GM12878 (cell line): ENCODE data around the gene STEAP3. TPM values are rescaled to one million over a fixed set of nuclear protein-coding genes. Genes with fewer than 3 reads are reported as not detected.

Source experiments
- ATAC-seq: fragments of 200-7000 bp; cut with Tn5 transposase; 3 replicates; pipeline ENCODE4 v1.9.1; 2020; ENCODE audit warnings: mild to moderate bottlenecking, moderate library complexity
- BruUV-seq: library from RNA; stranded (reverse); fragments of 400-500 nt; replicated peaks from 2 replicates; lab custom pipeline; 2021; lab: Mats Ljungman, UMichigan
- CTCF ChIA-PET: fragments of 300-600 bp; sonication (Branson Sonifier 250); formaldehyde crosslinking; extraction: SDS; loops from one replicate; lab custom pipeline; 2021; ENCODE audit warnings: inconsistent platforms; lab: Yijun Ruan, JAX
- POLR2A ChIA-PET: fragments of 350-600 bp; formaldehyde crosslinking; extraction: SDS; loops from one replicate; lab custom pipeline; 2021; ENCODE audit warnings: inconsistent platforms; lab: Charles Lee
- RAD21 ChIA-PET: fragments of 300-600 bp; sonication (Branson Sonifier 250); formaldehyde crosslinking; loops from one replicate; lab custom pipeline; 2023; ENCODE audit warnings: antibody characterized with exemption; ENCODE audit not compliant: unreplicated experiment; lab: Charles Lee
- SMC1A ChIA-PET: fragments of 300-600 bp; sonication (Branson Sonifier 250); formaldehyde crosslinking; loops from one replicate; lab custom pipeline; 2023; ENCODE audit not compliant: unreplicated experiment, uncharacterized antibody; lab: Charles Lee
- DNase-seq: peaks from one replicate; pipeline ENCODE4 v3.0.0-alpha.2; 2011; ENCODE audit warnings: low read depth, low spot score
- FAIRE-seq: peaks from 3 replicates; lab custom pipeline; 2011; peaks lifted over from hg19 to GRCh38; lab: Jason Lieb, UNC
- H2AFZ ChIP-seq: 2 replicates; pipeline ENCODE4 v1.6.0; 2011; ENCODE audit warnings: low read depth, low read length, control low read depth; ENCODE audit not compliant: control insufficient read depth
- H3K27ac ChIP-seq: 2 replicates; pipeline ENCODE4 v1.5.1; 2011; ENCODE audit warnings: control low read depth; ENCODE audit not compliant: control insufficient read depth, insufficient read depth
- H3K27me3 ChIP-seq, 2 experiments: replicated peaks in 1 of 2; 2 replicates each; pipeline versions ENCODE4 v1.6.0 to v1.6.1; 2011; ENCODE audit warnings: low read length in 1 of 2; ENCODE audit not compliant: control insufficient read depth in 2 of 2, insufficient read depth in 2 of 2
- H3K36me3 ChIP-seq, 2 experiments: 2 replicates each; pipeline ENCODE4 v1.5.1; 2011; ENCODE audit warnings: low read length in 1 of 2; ENCODE audit not compliant: control insufficient read depth in 2 of 2, insufficient read depth in 2 of 2
- H3K4me1 ChIP-seq: 2 replicates; pipeline ENCODE4 v1.6.1; 2011; ENCODE audit warnings: mild to moderate bottlenecking, low read length, moderate library complexity, mixed read lengths; ENCODE audit not compliant: control insufficient read depth, insufficient read depth
- H3K4me2 ChIP-seq: 2 replicates; pipeline ENCODE4 v1.6.0; 2011; ENCODE audit warnings: control low read depth; ENCODE audit not compliant: control insufficient read depth, insufficient read depth
- H3K4me3 ChIP-seq: fragments of 200-600 bp; sonication (generic); 2 replicates; pipeline ENCODE4 v1.5.1; 2016
- H3K79me2 ChIP-seq: 2 replicates; pipeline ENCODE4 v1.6.0; 2011; ENCODE audit warnings: low read length; ENCODE audit not compliant: control insufficient read depth, insufficient read depth
- H3K9ac ChIP-seq: 2 replicates; pipeline ENCODE4 v1.8.0; 2011; ENCODE audit warnings: low read length, control low read depth, mixed read lengths; ENCODE audit not compliant: control insufficient read depth, insufficient read depth
- H3K9me3 ChIP-seq: replicated peaks from 3 replicates; pipeline ENCODE4 v1.5.1; 2011; ENCODE audit warnings: mild to moderate bottlenecking, low read length; ENCODE audit not compliant: control insufficient read depth, insufficient read depth
- H4K20me1 ChIP-seq: 2 replicates; pipeline ENCODE4 v1.6.0; 2011; ENCODE audit not compliant: control insufficient read depth, insufficient read depth
- ATF3 ChIP-seq: IDR thresholded peaks from 2 replicates; pipeline ENCODE4 v1.6.1; 2011; ENCODE audit warnings: low read depth, mild to moderate bottlenecking, low read length, moderate library complexity, borderline replicate concordance; ENCODE audit errors: extremely low read depth
- KAT2A ChIP-seq: conservative IDR thresholded peaks from 2 replicates; pipeline ENCODE4 v1.6.1; 2011; ENCODE audit warnings: low read depth, low read length; ENCODE audit not compliant: control insufficient read depth
- LARP7 ChIP-seq: fragments of 450-650 bp; IDR thresholded peaks from 2 replicates; pipeline ENCODE4 v1.6.1; 2017; ENCODE audit warnings: mild to moderate bottlenecking
- MAX ChIP-seq: IDR thresholded peaks from 2 replicates; pipeline ENCODE4 v1.6.1; 2012; ENCODE audit warnings: low read depth, low read length, improper control_type of control experiment
- PKNOX1 ChIP-seq: fragments of 450-650 bp; IDR thresholded peaks from 2 replicates; pipeline ENCODE4 v1.6.1; 2016; ENCODE audit warnings: mild to moderate bottlenecking
- WGBS: methylation state at CpG from one replicate; pipeline ENCODE4 v1.1.6; 2016; ENCODE audit warnings: low lambda C conversion rate; ENCODE audit not compliant: insufficient replicate concordance, insufficient coverage; ENCODE audit errors: missing lambda C conversion rate; 5-methylcytosine and 5-hydroxymethylcytosine counted together
- in situ Hi-C: fragments of 300-500 bp; cut with MboI; formaldehyde crosslinking; loops from 9 replicates; pipeline ENCODE4 v1.14.3; 2018; ENCODE audit warnings: mixed read lengths
- intact Hi-C: fragments of 100-400 bp; cut with micrococcal nuclease; formaldehyde crosslinking; loops from one replicate; pipeline ENCODE4 v1.14.2; 2022; ENCODE audit not compliant: unreplicated experiment
- polyA plus RNA-seq, 11 experiments: library from polyadenylated mRNA; depleted of rRNA in 4 of 11; unstranded in 6 of 11; stranded (reverse) in 5 of 11; fragments of >200 nt; fragmentation: Nextera tagmentation in 4 of 11; fragmentation: Illumina TruSeq in 1 of 11; extraction: Ambion mirVana in 4 of 11; extraction: Trizol in 1 of 11; gene quantifications; 1 replicate in 1 of 11; 2 replicates in 10 of 11; pipeline versions ENCODE4 v1.2.1 to v1.2.3, GENCODE V29; 2011 to 2016; ENCODE audit warnings: inconsistent platforms in 2 of 11, missing spikeins in 2 of 11, low read depth in 1 of 11
- total RNA-seq, 4 experiments: library from RNA; depleted of rRNA in 3 of 4; stranded (reverse); fragments of >200 nt in 3 of 4; fragmentation: Illumina TruSeq in 1 of 4; extraction: Trizol in 1 of 4; gene quantifications; 2 replicates each; pipeline versions ENCODE4 v1.2.1 to v1.2.3, GENCODE V29; 2013 to 2021

The STEAP3 gene
- total and polyA plus RNA-seq, 10 of the 15 experiments (the other 5 are each of a cell fraction or from before 2014, with no cell fraction given): 0.42 to 8.3 (median 4.8) TPM

GRCh38 chr2:119266091-119266589 is 42.5 kb downstream of the STEAP3 start:
- no peak overlapping the region for H3K4me2 ChIP-seq
- H2AFZ ChIP-seq: no peak overlapping the region
- H3K9me3 ChIP-seq: no peaks in the 10 kb centered on the region
- TF ChIP-seq LARP7 (no peak), MAX (no peak)
- intact Hi-C loops: no loop called here
- 95% methylated on average over 8 of the region's 8 CpGs for WGBS
- H3K4me1 ChIP-seq: no peaks in the 10 kb centered on the region
- POLR2A ChIA-PET: no interaction called here
- CTCF ChIA-PET: interaction anchor here (0.8 to 1.9 kb wide), 11 partner anchors 11 to 384 kb away, joined by 3 to 10 read pairs (median 3); partner anchors contain the start of genes C2orf76 and DBI
- H4K20me1 ChIP-seq: no peaks in the 10 kb centered on the region
- in situ Hi-C loops: no loop called here
- no peaks in the 10 kb centered on the region for H3K27me3 ChIP-seq
- RAD21 ChIA-PET: interaction anchor here (3.2 kb wide), 1 partner anchor 385 kb away, joined by 10 read pairs; no protein-coding TSS in a partner anchor
- H3K36me3 ChIP-seq: peaks cover 0 to 2% of the 10 kb centered on the region in 2 experiments; a peak in 1 of 4 replicates
- SMC1A ChIA-PET: interaction anchor here (0.6 to 1.8 kb wide), 7 partner anchors 15 to 385 kb away, joined by 3 to 4 read pairs (median 3); no protein-coding TSS in a partner anchor
- BruUV-seq: no TSS peak
- H3K4me3 ChIP-seq: no peak overlapping the region
- H3K27ac ChIP-seq: no peak overlapping the region
- no peak for ATAC-seq
- no peaks in the 10 kb centered on the region for H3K79me2 ChIP-seq
- no peak for DNase-seq
- no peak overlapping the region for H3K9ac ChIP-seq
- FAIRE-seq: no peak

- Histone ChIP-seq H4K20me1 (no peaks in the 10 kb centered on the region), H3K27me3 (no peaks in the 10 kb centered on the region), H3K4me2 (no peak overlapping the region), H3K9me3 (no peaks in the 10 kb centered on the region), H2AFZ (no peak overlapping the region), H3K79me2 (no peaks in the 10 kb centered on the region), H3K9ac (no peak overlapping the region), H3K36me3 (peaks cover 0 to 2% of the 10 kb centered on the region in 2 experiments; a peak in 1 of 4 replicates), H3K27ac (no peak overlapping the region), H3K4me1 (no peaks in the 10 kb centered on the region), H3K4me3 (no peak overlapping the region)
- no peak for FAIRE-seq
- no peak for ATAC-seq
- ChIA-PET SMC1A (interaction anchor here (1.8 kb wide), 1 partner anchor 14 kb away, joined by 4 read pairs; no protein-coding TSS in a partner anchor), CTCF (no interaction called here), RAD21 (no interaction called here), POLR2A (no interaction called here)
- DNase-seq: no peak
- intact Hi-C loops (no loop called here), in situ Hi-C loops (no loop called here)
- no TSS peak for BruUV-seq
- TF ChIP-seq ATF3: no peak
- no peak for TF ChIP-seq PKNOX1
- no peak for TF ChIP-seq KAT2A
Observed at GRCh38 chr2:119267604-119268003, 44.0 kb downstream of the STEAP3 start.
